HCT116 (cell line): Measurements from ENCODE around the gene MLEC.

Experiments
- CTCF ChIP-seq, 3 experiments: fragments of 200-600 bp in 1 of 3; sonication (generic) in 1 of 3; IDR thresholded peaks in 2 of 3; conservative IDR thresholded peaks in 1 of 3; 2 replicates each; pipeline ENCODE4 v1.5.1; 2012 to 2017; ENCODE audit warnings: low read depth in 2 of 3, low read length in 2 of 3, antibody characterized with exemption in 1 of 3, borderline replicate concordance in 1 of 3, control low read depth in 1 of 3, mild to moderate bottlenecking in 1 of 3, mixed read lengths in 1 of 3, mixed run types in 1 of 3, moderate library complexity in 1 of 3; ENCODE audit not compliant: insufficient read depth in 1 of 3
- EZH2 ChIP-seq: fragments of 200-600 bp; sonication (generic); IDR thresholded peaks from 2 replicates; pipeline ENCODE4 v1.6.1; 2017; ENCODE audit warnings: antibody characterized with exemption, mixed run types
- EZH2phosphoT487 ChIP-seq: fragments of 200-600 bp; IDR thresholded peaks from 2 replicates; pipeline ENCODE4 v1.6.1; 2018; ENCODE audit warnings: antibody characterized with exemption, borderline replicate concordance
- JUND ChIP-seq: IDR thresholded peaks from 2 replicates; pipeline ENCODE4 v1.6.1; 2012
- POLR2A ChIP-seq: IDR thresholded peaks from 2 replicates; pipeline ENCODE4 v1.7.0; 2011; ENCODE audit warnings: borderline replicate concordance; ENCODE audit not compliant: insufficient read depth, insufficient read length; ENCODE audit errors: extremely low read depth
- ZNF274 ChIP-seq: fragments of 200-500 bp; sonication (Bioruptor generic); IDR thresholded peaks from 2 replicates; pipeline ENCODE4 v1.6.1; 2014; ENCODE audit warnings: mild to moderate bottlenecking, low read depth, low read length, inconsistent platforms
- TF ChIP-seq, protein P1 (sequence below): IDR thresholded peaks from 2 replicates; pipeline ENCODE4 v1.6.1; 2012

GRCh38 chr12:120719072-120719471, 32.1 kb downstream of the MLEC start:
- TF ChIP-seq POLR2A, result no peak
- TF ChIP-seq EZH2, result no peak
- TF ChIP-seq ZNF274, result no peak
- no peak for TF ChIP-seq CTCF (IDR thresholded peaks at IDR 0.05 in 2 of 3, conservative IDR thresholded peaks at IDR 0.05 in 1 of 3; ENCODE audit: borderline replicate concordance in 1 of 3, insufficient read depth in 1 of 3, low read depth in 2 of 3, low read length in 2 of 3)
- TF ChIP-seq JUND, result no peak
- TF ChIP-seq, protein P1, sequence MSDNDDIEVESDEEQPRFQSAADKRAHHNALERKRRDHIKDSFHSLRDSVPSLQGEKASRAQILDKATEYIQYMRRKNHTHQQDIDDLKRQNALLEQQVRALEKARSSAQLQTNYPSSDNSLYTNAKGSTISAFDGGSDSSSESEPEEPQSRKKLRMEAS, result no peak
- no peak for TF ChIP-seq EZH2phosphoT487
